H9 (cell line): Measurements from ENCODE around the gene ZNF280C. TPM values are rescaled to one million over a fixed set of nuclear protein-coding genes. Genes with fewer than 3 reads are reported as not detected.

ENCODE experiments used
- DNase-seq: peaks from one replicate; pipeline ENCODE4 v3.0.0-alpha.2; 2017
- H2AFZ ChIP-seq: one replicate; pipeline ENCODE4 v1.6.1; 2013; ENCODE audit warnings: mild to moderate bottlenecking, low read length, control low read depth, moderate library complexity
- H2AK5ac ChIP-seq: 2 replicates; pipeline ENCODE4 v1.6.1; 2013; ENCODE audit warnings: low read length, control low read depth, mixed read lengths; ENCODE audit not compliant: insufficient read length
- H2BK120ac ChIP-seq: one replicate; pipeline ENCODE4 v1.6.1; 2013; ENCODE audit warnings: low read depth, mild to moderate bottlenecking, low read length, control low read depth, inconsistent platforms; ENCODE audit not compliant: poor library complexity, severe bottlenecking
- H2BK12ac ChIP-seq: 2 replicates; pipeline ENCODE4 v1.6.1; 2013; ENCODE audit warnings: low read length, control low read depth, mixed read lengths, low read depth; ENCODE audit not compliant: insufficient read length
- H2BK15ac ChIP-seq: 2 replicates; pipeline ENCODE4 v1.6.1; 2013; ENCODE audit warnings: low read depth, low read length, control low read depth
- H2BK20ac ChIP-seq: one replicate; pipeline ENCODE4 v1.6.1; 2013; ENCODE audit warnings: low read depth, mild to moderate bottlenecking, low read length, control low read depth, inconsistent platforms; ENCODE audit not compliant: poor library complexity, severe bottlenecking
- H2BK5ac ChIP-seq: 2 replicates; pipeline ENCODE4 v1.6.1; 2013; ENCODE audit warnings: low read length, control low read depth, mixed read lengths; ENCODE audit not compliant: insufficient read length
- H3K14ac ChIP-seq: 2 replicates; pipeline ENCODE4 v1.6.1; 2013; ENCODE audit warnings: low read length, control low read depth; ENCODE audit not compliant: insufficient read depth
- H3K18ac ChIP-seq: 2 replicates; pipeline ENCODE4 v1.6.1; 2013; ENCODE audit warnings: low read depth, mild to moderate bottlenecking, mixed read lengths, low read length, control low read depth; ENCODE audit not compliant: insufficient read length
- H3K23ac ChIP-seq: 2 replicates; pipeline ENCODE4 v1.6.1; 2013; ENCODE audit warnings: low read length, control low read depth, mixed read lengths, low read depth; ENCODE audit not compliant: insufficient read length
- H3K23me2 ChIP-seq: 2 replicates; pipeline ENCODE4 v1.6.1; 2013; ENCODE audit warnings: low read depth, mild to moderate bottlenecking, mixed read lengths, low read length, control low read depth; ENCODE audit not compliant: insufficient read length, poor library complexity, severe bottlenecking
- H3K27ac ChIP-seq: 2 replicates; pipeline ENCODE4 v1.5.1; 2013; ENCODE audit warnings: low read length, control low read depth, mixed read lengths, low read depth; ENCODE audit not compliant: insufficient read length
- H3K27me3 ChIP-seq: 2 replicates; pipeline ENCODE4 v1.6.1; 2013; ENCODE audit warnings: low read length, control low read depth, inconsistent platforms; ENCODE audit not compliant: insufficient read depth
- H3K4ac ChIP-seq: 2 replicates; pipeline ENCODE4 v1.6.1; 2013; ENCODE audit warnings: low read depth, mild to moderate bottlenecking, control low read depth, inconsistent platforms, low read length, moderate library complexity
- H3K4me1 ChIP-seq: 2 replicates; pipeline ENCODE4 v1.6.1; 2013; ENCODE audit warnings: low read length, control low read depth, inconsistent platforms; ENCODE audit not compliant: insufficient read depth
- H3K4me2 ChIP-seq: 2 replicates; pipeline ENCODE4 v1.6.1; 2013; ENCODE audit warnings: low read length, control low read depth, mixed read lengths; ENCODE audit not compliant: insufficient read length, insufficient read depth
- H3K56ac ChIP-seq: 2 replicates; pipeline ENCODE4 v1.6.1; 2013; ENCODE audit warnings: low read depth, mild to moderate bottlenecking, mixed read lengths, low read length, control low read depth; ENCODE audit not compliant: insufficient read length
- H3K79me1 ChIP-seq: 2 replicates; pipeline ENCODE4 v1.6.1; 2013; ENCODE audit warnings: low read depth, mild to moderate bottlenecking, moderate library complexity, low read length, control low read depth, inconsistent platforms; ENCODE audit not compliant: insufficient read depth, poor library complexity, severe bottlenecking
- H3K79me2 ChIP-seq: 2 replicates; pipeline ENCODE4 v1.6.1; 2013; ENCODE audit warnings: low read length, control low read depth, inconsistent platforms; ENCODE audit not compliant: insufficient read depth
- H3K9ac ChIP-seq: 2 replicates; pipeline ENCODE4 v1.6.1; 2013; ENCODE audit warnings: low read length, control low read depth, mixed read lengths; ENCODE audit not compliant: insufficient read length; ENCODE audit errors: extremely low read depth
- H3K9me3 ChIP-seq: one replicate; pipeline ENCODE4 v1.6.1; 2013; ENCODE audit warnings: low read depth, low read length, inconsistent platforms; ENCODE audit not compliant: control insufficient read depth
- H3T11ph ChIP-seq: one replicate; pipeline ENCODE4 v1.6.1; 2013; ENCODE audit warnings: mild to moderate bottlenecking, low read length, control low read depth, inconsistent platforms
- H4K20me1 ChIP-seq: one replicate; pipeline ENCODE4 v1.6.1; 2013; ENCODE audit not compliant: control insufficient read depth, insufficient read length, insufficient read depth
- H4K5ac ChIP-seq: 2 replicates; pipeline ENCODE4 v1.6.1; 2013; ENCODE audit warnings: low read depth, mild to moderate bottlenecking, mixed read lengths, low read length, control low read depth; ENCODE audit not compliant: insufficient read length
- H4K8ac ChIP-seq: replicated peaks from 2 replicates; pipeline ENCODE4 v1.6.1; 2013; ENCODE audit warnings: low read length, control low read depth, mixed read lengths, low read depth; ENCODE audit not compliant: insufficient read length
- H4K91ac ChIP-seq: 2 replicates; pipeline ENCODE4 v1.6.1; 2013; ENCODE audit warnings: low read depth, mild to moderate bottlenecking, moderate library complexity, mixed read lengths, low read length, control low read depth; ENCODE audit not compliant: insufficient read length
- H3K27ac Mint-ChIP-seq, 3 experiments: 2 replicates in 2 of 3; 3 replicates in 1 of 3; pipeline ENCODE4 v1.8.0; 2020 to 2021; ENCODE audit warnings: mixed read lengths in 3 of 3, mild to moderate bottlenecking in 1 of 3, moderate library complexity in 1 of 3
- H3K27me3 Mint-ChIP-seq: 2 replicates; pipeline ENCODE4 v1.8.0; 2021; ENCODE audit warnings: low read depth, mild to moderate bottlenecking, moderate library complexity, mixed read lengths
- H3K36me3 Mint-ChIP-seq, 3 experiments: 2 replicates in 2 of 3; 3 replicates in 1 of 3; pipeline ENCODE4 v1.8.0; 2020 to 2021; ENCODE audit warnings: low read depth in 3 of 3, mixed read lengths in 3 of 3; ENCODE audit not compliant: insufficient read depth in 1 of 3
- H3K4me1 Mint-ChIP-seq, 2 experiments: 2 replicates each; pipeline ENCODE4 v1.8.0; 2020; ENCODE audit warnings: mixed read lengths in 2 of 2
- H3K4me3 Mint-ChIP-seq, 2 experiments: 2 replicates in 1 of 2; 3 replicates in 1 of 2; pipeline ENCODE4 v1.8.0; 2020 to 2021; ENCODE audit warnings: mild to moderate bottlenecking in 2 of 2, mixed read lengths in 2 of 2, moderate library complexity in 1 of 2
- H3K9me3 Mint-ChIP-seq, 2 experiments: 2 replicates in 1 of 2; 3 replicates in 1 of 2; pipeline ENCODE4 v1.8.0; 2020; ENCODE audit warnings: mild to moderate bottlenecking in 2 of 2, mixed read lengths in 2 of 2, moderate library complexity in 1 of 2
- CTCF ChIP-seq: fragments of 200-600 bp; sonication (generic); conservative IDR thresholded peaks from 3 replicates; pipeline ENCODE4 v1.8.0; 2021; ENCODE audit warnings: antibody characterized with exemption, mild to moderate bottlenecking
- WGBS: extraction: QIAGEN DNeasy Blood & Tissue Kit; methylation state at CpG from one replicate; pipeline ENCODE4 v1.1.7; 2013; ENCODE audit warnings: missing lambda C conversion rate, low lambda C conversion rate, mixed read lengths; ENCODE audit not compliant: insufficient read length; ENCODE audit errors: extremely low coverage; 5-methylcytosine and 5-hydroxymethylcytosine counted together
- total RNA-seq: library from RNA; stranded (reverse); gene quantifications from 2 replicates; pipeline ENCODE4 v1.2.1, GENCODE V29; 2021

ZNF280C gene
- total RNA-seq, 1 experiment from 2014 or later = 6.6 TPM

DNA sequence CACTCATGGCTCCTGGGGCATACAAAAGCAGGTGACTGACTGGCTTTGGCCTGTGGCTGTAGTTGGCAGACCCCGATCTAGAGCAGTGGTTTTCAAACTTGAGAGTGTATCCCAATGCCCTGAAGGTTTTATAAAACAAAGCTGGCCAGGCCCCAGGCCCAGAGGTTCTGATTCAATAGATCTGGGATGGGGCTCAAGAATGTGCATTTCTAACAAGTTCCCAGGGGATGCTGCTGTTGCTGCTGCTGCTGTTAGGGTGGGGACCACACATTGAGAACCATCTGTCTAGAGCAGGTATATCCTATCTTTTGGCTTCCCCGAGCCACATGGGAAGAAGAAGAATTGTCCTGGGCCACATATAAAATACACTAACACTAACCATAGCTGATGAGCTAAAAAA is 110.4 kb downstream of the ZNF280C start:
- Histone ChIP-seq H3K14ac (no peak overlapping the region), H2BK20ac (no peak overlapping the region), H3K9me3 (no peaks in the 10 kb centered on the region), H4K20me1 (no peaks in the 10 kb centered on the region), H3T11ph (no peak overlapping the region), H3K27me3 (no peaks in the 10 kb centered on the region), H4K91ac (no peak overlapping the region), H2BK120ac (no peak overlapping the region), H4K8ac (no peak overlapping the region), H2AK5ac (no peak overlapping the region), H2AFZ (no peak overlapping the region), H2BK5ac (no peak overlapping the region), H3K23me2 (no peaks in the 10 kb centered on the region), H2BK12ac (no peak overlapping the region), H2BK15ac (no peak overlapping the region), H4K5ac (no peak overlapping the region), H3K56ac (no peak overlapping the region), H3K4me2 (no peak overlapping the region), H3K4ac (no peak overlapping the region), H3K79me2 (no peaks in the 10 kb centered on the region), H3K18ac (no peak overlapping the region), H3K9ac (no peak overlapping the region), H3K79me1 (no peaks in the 10 kb centered on the region), H3K27ac (no peak overlapping the region), H3K4me1 (no peaks in the 10 kb centered on the region), H3K23ac (no peak overlapping the region)
- DNase-seq = no peak
- Mint-ChIP-seq H3K4me3 (no peak overlapping the region), H3K36me3 (peaks cover 0 to 7% (median 0%) of the 10 kb centered on the region in 3 experiments; a peak in 4 of 7 replicates), H3K4me1 (no peaks in the 10 kb centered on the region), H3K27me3 (no peaks in the 10 kb centered on the region), H3K27ac (no peak overlapping the region), H3K9me3 (peaks cover 0 to 52% of the 10 kb centered on the region in 2 experiments; a peak in 2 of 5 replicates)
- WGBS = no CpG with 5 or more reads among the region's 2 CpGs
- no peak for TF ChIP-seq CTCF
